Peyer's patch (tissue), 4 donors: ENCODE data around the gene AIDA. TPM values are rescaled to one million over a fixed set of nuclear protein-coding genes. Genes with fewer than 3 reads are reported as not detected.

Experiments
- DNase-seq, 3 donors: peaks; one replicate each; pipeline ENCODE4 v3.0.0-alpha.2; 2017 to 2019
- H3K27ac ChIP-seq, 4 donors: fragments of 200-600 bp; sonication (generic); one replicate each; pipeline ENCODE4 v1.5.1; 2016 to 2019
- H3K27me3 ChIP-seq, 2 donors: fragments of 200-600 bp; sonication (generic); one replicate each; pipeline ENCODE4 v1.5.1; 2019
- H3K36me3 ChIP-seq, 3 donors: fragments of 200-600 bp; sonication (generic); one replicate each; pipeline ENCODE4 v1.5.1; 2016 to 2019
- H3K4me1 ChIP-seq, 4 donors: fragments of 200-600 bp; sonication (generic); one replicate each; pipeline ENCODE4 v1.5.1; 2016 to 2019
- H3K4me3 ChIP-seq, 4 donors: fragments of 200-600 bp; sonication (generic); 1 replicate in 3 of 4; 2 replicates in 1 of 4; pipeline ENCODE4 v1.5.1; 2016 to 2019; ENCODE audit warnings: mild to moderate bottlenecking in 1 of 4
- H3K9me3 ChIP-seq, 4 donors: fragments of 200-600 bp; sonication (generic); one replicate each; pipeline ENCODE4 v1.5.1; 2016 to 2019; ENCODE audit warnings: mild to moderate bottlenecking in 1 of 4
- POLR2A ChIP-seq, 2 donors: fragments of 450-650 bp; IDR thresholded peaks; one replicate each; pipeline ENCODE4 v1.5.1; 2017; ENCODE audit warnings: antibody characterized with exemption in 2 of 2, mild to moderate bottlenecking in 2 of 2, moderate library complexity in 2 of 2
- total RNA-seq, 4 donors: library from RNA; depleted of rRNA; stranded (reverse); fragments of >200 nt; gene quantifications; one replicate each; pipeline ENCODE4 v1.1.0, GENCODE V29; 2016
- TF ChIP-seq, protein P1 (sequence below), 6 experiments: fragments of 450-650 bp in 4 of 6; fragments of 200-600 bp in 2 of 6; sonication (generic) in 1 of 6; IDR thresholded peaks; one replicate each; pipeline ENCODE4 v1.5.1; 2017 to 2019; ENCODE audit warnings: antibody characterized with exemption in 6 of 6, mild to moderate bottlenecking in 3 of 6, moderate library complexity in 1 of 6

Gene AIDA
- total RNA-seq, 4 donors from 2014 or later, result 22.1 to 73.4 (median 25.2) TPM

DNA sequence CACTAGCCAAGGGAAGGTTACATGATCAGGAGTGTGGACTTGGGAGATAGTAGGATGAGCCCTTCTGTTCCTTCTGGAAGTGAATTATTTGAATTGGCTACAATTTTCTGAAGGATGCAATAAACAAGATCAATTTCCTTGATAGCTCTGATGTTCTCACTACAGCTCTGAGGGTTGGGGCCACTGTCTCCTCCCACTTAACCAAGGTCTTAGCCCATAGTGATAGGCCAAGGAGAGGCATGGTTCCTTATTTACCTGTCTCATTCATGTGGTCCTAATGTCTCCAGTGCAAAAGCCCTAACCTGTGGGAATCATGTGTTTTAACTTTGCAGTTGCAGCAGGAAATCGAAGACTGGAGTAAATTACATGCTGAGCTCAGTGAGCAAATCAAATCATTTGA lies 59.6 kb downstream of the AIDA start:
- H3K36me3 ChIP-seq, result peaks cover 0 to 90% (median 0%) of the 10 kb centered on the region in 3 donors
- H3K9me3 ChIP-seq, result no peaks in the 10 kb centered on the region
- no peak overlapping the region for H3K27ac ChIP-seq
- no peak overlapping the region for H3K4me3 ChIP-seq
- DNase-seq, result no peak
- H3K27me3 ChIP-seq, result no peaks in the 10 kb centered on the region
- peaks cover 0 to 15% (median 2%) of the 10 kb centered on the region in 4 donors for H3K4me1 ChIP-seq
- no peak for TF ChIP-seq POLR2A (IDR thresholded peaks at IDR 0.05)
- TF ChIP-seq, protein P1, sequence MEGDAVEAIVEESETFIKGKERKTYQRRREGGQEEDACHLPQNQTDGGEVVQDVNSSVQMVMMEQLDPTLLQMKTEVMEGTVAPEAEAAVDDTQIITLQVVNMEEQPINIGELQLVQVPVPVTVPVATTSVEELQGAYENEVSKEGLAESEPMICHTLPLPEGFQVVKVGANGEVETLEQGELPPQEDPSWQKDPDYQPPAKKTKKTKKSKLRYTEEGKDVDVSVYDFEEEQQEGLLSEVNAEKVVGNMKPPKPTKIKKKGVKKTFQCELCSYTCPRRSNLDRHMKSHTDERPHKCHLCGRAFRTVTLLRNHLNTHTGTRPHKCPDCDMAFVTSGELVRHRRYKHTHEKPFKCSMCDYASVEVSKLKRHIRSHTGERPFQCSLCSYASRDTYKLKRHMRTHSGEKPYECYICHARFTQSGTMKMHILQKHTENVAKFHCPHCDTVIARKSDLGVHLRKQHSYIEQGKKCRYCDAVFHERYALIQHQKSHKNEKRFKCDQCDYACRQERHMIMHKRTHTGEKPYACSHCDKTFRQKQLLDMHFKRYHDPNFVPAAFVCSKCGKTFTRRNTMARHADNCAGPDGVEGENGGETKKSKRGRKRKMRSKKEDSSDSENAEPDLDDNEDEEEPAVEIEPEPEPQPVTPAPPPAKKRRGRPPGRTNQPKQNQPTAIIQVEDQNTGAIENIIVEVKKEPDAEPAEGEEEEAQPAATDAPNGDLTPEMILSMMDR (IDR thresholded peaks at IDR 0.05), result no peak

DNA sequence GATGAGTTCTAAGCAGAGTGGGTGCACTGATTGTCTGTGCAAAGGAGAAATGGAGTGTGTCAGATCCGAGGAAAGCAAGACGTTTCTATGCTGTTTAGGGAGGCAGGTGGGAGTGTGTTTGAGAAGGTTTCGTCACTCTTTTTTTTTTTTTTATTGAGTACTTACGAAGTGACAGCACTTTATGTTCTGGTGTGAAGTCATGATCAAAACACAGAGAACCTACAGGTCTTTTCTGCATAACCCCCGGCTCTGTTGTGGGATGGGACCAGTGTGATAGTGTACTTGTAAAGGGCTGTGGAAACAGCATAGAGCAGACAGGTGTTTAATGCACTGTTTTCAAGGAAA lies 67.7 kb downstream of the AIDA start:
- Histone ChIP-seq H3K27ac (peak overlapping the region; percentile 92 to 98 (median 93)), H3K27me3 (no peaks in the 10 kb centered on the region)

DNA sequence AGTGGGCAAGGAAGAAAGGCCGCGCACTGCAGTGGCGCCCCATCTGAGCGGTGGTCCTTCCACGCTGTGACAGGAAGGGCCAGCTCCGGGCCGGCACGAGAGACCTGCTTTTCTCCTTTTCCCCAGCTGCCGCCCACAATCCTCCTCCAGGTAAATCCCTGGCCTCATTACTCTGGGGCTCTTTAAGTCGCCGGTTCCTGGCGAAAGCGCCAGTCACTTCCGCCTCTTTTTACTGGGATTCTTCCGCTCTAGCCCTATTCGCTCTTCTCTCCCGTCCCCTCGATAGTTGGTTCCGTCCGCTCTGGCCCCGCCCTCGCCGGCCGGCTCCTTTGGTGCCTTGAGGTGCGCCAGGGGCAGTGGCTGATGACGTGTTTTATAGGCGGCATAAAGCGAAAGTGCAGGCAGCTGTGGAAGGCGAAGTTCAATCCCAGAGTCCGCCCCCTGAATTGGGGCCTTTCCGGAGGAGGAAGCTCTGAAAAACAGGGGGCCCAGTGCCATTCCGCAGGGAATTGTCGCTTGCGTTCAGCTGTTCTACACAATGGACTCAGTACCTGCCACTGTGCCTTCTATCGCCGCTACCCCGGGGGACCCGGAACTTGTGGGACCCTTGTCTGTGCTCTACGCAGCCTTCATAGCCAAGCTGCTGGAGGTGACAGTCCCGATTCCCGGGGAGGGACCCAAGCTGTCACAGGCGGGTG lies 68.2 kb downstream of the AIDA start:
- peak overlapping the region; percentile 92 to 98 (median 93) for H3K27ac ChIP-seq
- peaks cover 0 to 8% (median 0%) of the 10 kb centered on the region in 4 donors for H3K4me1 ChIP-seq
- H3K27me3 ChIP-seq, result no peaks in the 10 kb centered on the region
- peak; percentile 97 to 99 (median 99) for DNase-seq
- H3K4me3 ChIP-seq, result peak overlapping the region; percentile 68 to 92 (median 82)
- TF ChIP-seq, protein P1 (IDR thresholded peaks at IDR 0.05), result no peak
- TF ChIP-seq POLR2A (IDR thresholded peaks at IDR 0.05), result peak; percentile 82 to 89
- peaks cover 0 to 5% (median 0%) of the 10 kb centered on the region in 3 donors for H3K36me3 ChIP-seq
- no peaks in the 10 kb centered on the region for H3K9me3 ChIP-seq

More for the DNA sequence above, 67.7 kb downstream of the AIDA start:
- DNase-seq, result no peak
- H3K9me3 ChIP-seq, result no peaks in the 10 kb centered on the region
- TF ChIP-seq, protein P1 (IDR thresholded peaks at IDR 0.05), result no peak
- no peak for TF ChIP-seq POLR2A (IDR thresholded peaks at IDR 0.05)
- H3K36me3 ChIP-seq, result peaks cover 0 to 10% (median 0%) of the 10 kb centered on the region in 3 donors
- peaks cover 0 to 8% (median 0%) of the 10 kb centered on the region in 4 donors for H3K4me1 ChIP-seq
- H3K4me3 ChIP-seq, result peak overlapping the region; percentile 68 to 92 (median 82)

DNA sequence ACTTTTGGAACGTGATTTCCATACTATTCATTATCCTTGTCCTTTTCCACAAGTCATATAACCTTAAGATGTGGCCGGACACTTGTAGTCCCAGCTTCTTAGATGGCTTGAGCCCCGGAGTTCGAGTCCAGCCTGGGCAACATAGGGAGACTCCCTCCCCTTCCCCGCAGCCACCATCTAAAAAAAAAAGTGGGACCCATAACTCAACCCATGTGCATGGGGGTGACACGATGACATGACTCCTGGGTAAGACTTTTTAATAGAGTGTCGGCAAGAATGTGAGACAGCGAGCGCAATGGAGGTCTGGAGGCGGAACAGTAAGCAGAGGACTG lies 68.7 kb downstream of the AIDA start:
- Histone ChIP-seq H3K27me3 (no peaks in the 10 kb centered on the region), H3K4me1 (peaks cover 0 to 8% (median 0%) of the 10 kb centered on the region in 4 donors), H3K36me3 (peaks cover 0 to under 1% (median 0%) of the 10 kb centered on the region in 3 donors), H3K9me3 (no peaks in the 10 kb centered on the region), H3K4me3 (peak overlapping the region; percentile 68 to 92 (median 82)), H3K27ac (peak overlapping the region; percentile 92 to 98 (median 93))
- TF ChIP-seq, protein P1 (IDR thresholded peaks at IDR 0.05), result no peak
- no peak for TF ChIP-seq POLR2A (IDR thresholded peaks at IDR 0.05)
- DNase-seq, result peak in 1 of 3 donors; percentile 21

DNA sequence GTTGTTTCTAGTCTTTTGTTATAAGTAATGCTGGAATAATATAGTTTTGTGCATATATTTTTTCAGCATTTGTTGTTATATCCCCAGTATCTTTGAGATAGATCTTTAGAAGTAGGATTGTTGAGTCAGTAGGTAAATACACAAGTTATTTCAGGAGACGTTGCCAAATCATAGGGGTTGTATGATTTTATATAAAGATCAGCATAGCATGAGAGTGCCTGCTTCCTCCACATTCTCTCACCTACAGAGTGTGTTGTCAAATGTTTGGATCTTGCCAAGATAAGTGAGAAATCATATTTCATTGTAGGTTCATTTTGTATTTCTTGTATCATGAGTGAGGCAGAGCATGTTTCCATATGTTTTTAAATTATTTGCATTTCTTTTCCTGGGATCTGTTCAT lies 69.8 kb downstream of the AIDA start:
- no peaks in the 10 kb centered on the region for H3K27me3 ChIP-seq
- peaks cover 0 to 6% (median 0%) of the 10 kb centered on the region in 3 donors for H3K36me3 ChIP-seq
- no peak overlapping the region for H3K4me3 ChIP-seq
- no peaks in the 10 kb centered on the region for H3K9me3 ChIP-seq
- H3K4me1 ChIP-seq, result peaks cover 0 to 8% (median 0%) of the 10 kb centered on the region in 4 donors
- TF ChIP-seq, protein P1 (IDR thresholded peaks at IDR 0.05), result no peak
- TF ChIP-seq POLR2A (IDR thresholded peaks at IDR 0.05), result no peak
- no peak for DNase-seq
- no peak overlapping the region for H3K27ac ChIP-seq
